ENCODE measurements around the gene PIP5K1C. TPM values are rescaled to one million over a fixed set of nuclear protein-coding genes. Genes with fewer than 3 reads are reported as not detected.

The PIP5K1C gene
- polyA plus RNA-seq, 1 donor from 2014 or later = 7.1 TPM

GRCh38 chr19:3651684-3652083, 48.6 kb downstream of the PIP5K1C start:
- no peaks in the 10 kb centered on the region for H3F3A ChIP-seq (ENCODE audit: insufficient read depth, low read length, poor library complexity, severe bottlenecking)
- TF ChIP-seq RAD21 (conservative IDR thresholded peaks at IDR 0.05) (no peak), EP300 (conservative IDR thresholded peaks at IDR 0.05; ENCODE audit: poor library complexity, severe bottlenecking) (no peak)
- no peaks in the 10 kb centered on the region for H3K79me2 ChIP-seq (replicated peaks; ENCODE audit: insufficient read depth, low read length)
- no peaks in the 10 kb centered on the region for H4K20me1 ChIP-seq (ENCODE audit: insufficient read depth)
- H3K9me2 ChIP-seq (ENCODE audit: insufficient read depth, low read length) = no peaks in the 10 kb centered on the region
- H2AFZ ChIP-seq (ENCODE audit: low read depth, low read length) = no peak overlapping the region
- H3K27me3 ChIP-seq (ENCODE audit: insufficient read depth, low read depth, low read length) = no peaks in the 10 kb centered on the region
- no peak overlapping the region for H3K27ac ChIP-seq (ENCODE audit: low read length)
- H3K4me2 ChIP-seq (ENCODE audit: low read length) = no peak overlapping the region
- no peaks in the 10 kb centered on the region for H3K9me3 ChIP-seq (ENCODE audit: low read length)
- H3K4me3 ChIP-seq (ENCODE audit: low read length) = no peak overlapping the region
- no peaks in the 10 kb centered on the region for H3K36me3 ChIP-seq (ENCODE audit: insufficient read depth, low read length)
- H3K9ac ChIP-seq (ENCODE audit: low read length) = no peak overlapping the region

GRCh38 chr19:3649888-3650287, 50.4 kb downstream of the PIP5K1C start:
- TF ChIP-seq RAD21 (conservative IDR thresholded peaks at IDR 0.05) (no peak), EZH2 (IDR thresholded peaks at IDR 0.05; ENCODE audit: borderline replicate concordance, insufficient read depth, low read length, poor library complexity, severe bottlenecking) (no peak), MXI1 (conservative IDR thresholded peaks at IDR 0.05; ENCODE audit: poor library complexity, severe bottlenecking) (no peak), POLR2AphosphoS5 (IDR thresholded peaks at IDR 0.05) (no peak), REST (IDR thresholded peaks at IDR 0.05; ENCODE audit: borderline replicate concordance) (no peak), EP300 (conservative IDR thresholded peaks at IDR 0.05; ENCODE audit: poor library complexity, severe bottlenecking) (no peak), TAF1 (IDR thresholded peaks at IDR 0.05; ENCODE audit: low read depth) (no peak), SMC3 (conservative IDR thresholded peaks at IDR 0.05; ENCODE audit: poor library complexity) (no peak)
- TF ChIP-seq, protein P1, sequence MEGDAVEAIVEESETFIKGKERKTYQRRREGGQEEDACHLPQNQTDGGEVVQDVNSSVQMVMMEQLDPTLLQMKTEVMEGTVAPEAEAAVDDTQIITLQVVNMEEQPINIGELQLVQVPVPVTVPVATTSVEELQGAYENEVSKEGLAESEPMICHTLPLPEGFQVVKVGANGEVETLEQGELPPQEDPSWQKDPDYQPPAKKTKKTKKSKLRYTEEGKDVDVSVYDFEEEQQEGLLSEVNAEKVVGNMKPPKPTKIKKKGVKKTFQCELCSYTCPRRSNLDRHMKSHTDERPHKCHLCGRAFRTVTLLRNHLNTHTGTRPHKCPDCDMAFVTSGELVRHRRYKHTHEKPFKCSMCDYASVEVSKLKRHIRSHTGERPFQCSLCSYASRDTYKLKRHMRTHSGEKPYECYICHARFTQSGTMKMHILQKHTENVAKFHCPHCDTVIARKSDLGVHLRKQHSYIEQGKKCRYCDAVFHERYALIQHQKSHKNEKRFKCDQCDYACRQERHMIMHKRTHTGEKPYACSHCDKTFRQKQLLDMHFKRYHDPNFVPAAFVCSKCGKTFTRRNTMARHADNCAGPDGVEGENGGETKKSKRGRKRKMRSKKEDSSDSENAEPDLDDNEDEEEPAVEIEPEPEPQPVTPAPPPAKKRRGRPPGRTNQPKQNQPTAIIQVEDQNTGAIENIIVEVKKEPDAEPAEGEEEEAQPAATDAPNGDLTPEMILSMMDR (IDR thresholded peaks at IDR 0.05; ENCODE audit: poor library complexity, severe bottlenecking) = no peak
- Histone ChIP-seq H3K9ac (ENCODE audit: low read length) (no peak overlapping the region), H3K9me3 (ENCODE audit: low read length) (no peaks in the 10 kb centered on the region), H3K4me2 (ENCODE audit: low read length) (no peak overlapping the region), H3K9me2 (ENCODE audit: insufficient read depth, low read length) (no peaks in the 10 kb centered on the region), H4K20me1 (ENCODE audit: insufficient read depth) (no peaks in the 10 kb centered on the region), H3K79me2 (replicated peaks; ENCODE audit: insufficient read depth, low read length) (no peaks in the 10 kb centered on the region), H3F3A (ENCODE audit: insufficient read depth, low read length, poor library complexity, severe bottlenecking) (no peaks in the 10 kb centered on the region), H3K27ac (ENCODE audit: low read length) (no peak overlapping the region), H3K4me3 (ENCODE audit: low read length) (no peak overlapping the region), H3K27me3 (ENCODE audit: insufficient read depth, low read depth, low read length) (no peaks in the 10 kb centered on the region), H3K36me3 (ENCODE audit: insufficient read depth, low read length) (no peaks in the 10 kb centered on the region), H2AFZ (ENCODE audit: low read depth, low read length) (no peak overlapping the region)
